ENCODE results near the gene SCG2. TPM values are rescaled to one million over a fixed set of nuclear protein-coding genes. Genes with fewer than 3 reads are reported as not detected.

SCG2 gene
- polyA plus RNA-seq, 1 donor (not counting 4 experiments of a cell fraction or from before 2014, with no cell fraction given) = 0.10 TPM

GRCh38 chr2:223578846-223579245, 23.3 kb downstream of the SCG2 start:
- H3K9ac ChIP-seq (ENCODE audit: control insufficient read depth, extremely low read depth, insufficient read depth, low read length) = no peak overlapping the region
- dilution Hi-C loops (cut with MboI; ENCODE audit: extremely low pct_ligation_motif_present, low sequenced_read_pairs) = no loop called here
- H3K9me3 ChIP-seq (ENCODE audit: control insufficient read depth, low read depth, low read length) = no peaks in the 10 kb centered on the region
- no peak overlapping the region for H2AFZ ChIP-seq (ENCODE audit: control insufficient read depth, low read length)
- no peaks in the 10 kb centered on the region for H3K9me1 ChIP-seq (ENCODE audit: control insufficient read depth, extremely low read depth, insufficient read depth, low read length)
- H3K79me2 ChIP-seq (ENCODE audit: control insufficient read depth, insufficient read depth, low read length) = no peaks in the 10 kb centered on the region
- H4K20me1 ChIP-seq (ENCODE audit: control insufficient read depth, extremely low read depth, insufficient read depth, low read length) = no peaks in the 10 kb centered on the region
- no peaks in the 10 kb centered on the region for H3K36me3 ChIP-seq (ENCODE audit: control insufficient read depth in 2 of 2, extremely low read depth in 1 of 2, insufficient read depth in 2 of 2, low read length in 2 of 2)
- TF ChIP-seq EZH2 (IDR thresholded peaks at IDR 0.05; ENCODE audit: low read length) (no peak), CTCF (optimal IDR thresholded peaks at IDR 0.05 in 1 of 3, IDR thresholded peaks at IDR 0.05 in 1 of 3, conservative IDR thresholded peaks at IDR 0.05 in 1 of 3; ENCODE audit: extremely low read depth in 1 of 3, insufficient read depth in 2 of 3, low read length in 3 of 3) (no peak)
- H3K4me1 ChIP-seq (ENCODE audit: control insufficient read depth, extremely low read depth, insufficient read depth, low read length) = no peaks in the 10 kb centered on the region
- DNase-seq (ENCODE audit: low read depth, low spot score) (no peak), FAIRE-seq (peak; percentile 34)
- H3K27ac ChIP-seq (ENCODE audit: control insufficient read depth, insufficient read depth, low read length) = no peak overlapping the region
- no peaks in the 10 kb centered on the region for H3K27me3 ChIP-seq (ENCODE audit: control insufficient read depth, extremely low read depth, insufficient read depth, low read length)
- H3K4me3 ChIP-seq (ENCODE audit: control insufficient read depth in 2 of 3, extremely low read depth in 1 of 3, insufficient read depth in 2 of 3, low read depth in 1 of 3, low read length in 3 of 3) = no peak overlapping the region
- H3K4me2 ChIP-seq (ENCODE audit: control insufficient read depth, extremely low read depth, insufficient read depth, low read depth, low read length) = no peak overlapping the region

GRCh38 chr2:223576873-223577272, 25.3 kb downstream of the SCG2 start:
- H3K4me3 ChIP-seq (ENCODE audit: control insufficient read depth in 2 of 3, extremely low read depth in 1 of 3, insufficient read depth in 2 of 3, low read depth in 1 of 3, low read length in 3 of 3) = no peak overlapping the region
- no peaks in the 10 kb centered on the region for H3K79me2 ChIP-seq (ENCODE audit: control insufficient read depth, insufficient read depth, low read length)
- no peak overlapping the region for H3K9ac ChIP-seq (ENCODE audit: control insufficient read depth, extremely low read depth, insufficient read depth, low read length)
- H4K20me1 ChIP-seq (ENCODE audit: control insufficient read depth, extremely low read depth, insufficient read depth, low read length) = no peaks in the 10 kb centered on the region
- dilution Hi-C loops (cut with MboI; ENCODE audit: extremely low pct_ligation_motif_present, low sequenced_read_pairs) = no loop called here
- H2AFZ ChIP-seq (ENCODE audit: control insufficient read depth, low read length) = no peak overlapping the region
- H3K27ac ChIP-seq (ENCODE audit: control insufficient read depth, insufficient read depth, low read length) = no peak overlapping the region
- no peaks in the 10 kb centered on the region for H3K27me3 ChIP-seq (ENCODE audit: control insufficient read depth, extremely low read depth, insufficient read depth, low read length)
- H3K4me1 ChIP-seq (ENCODE audit: control insufficient read depth, extremely low read depth, insufficient read depth, low read length) = no peaks in the 10 kb centered on the region
- no peak for DNase-seq (ENCODE audit: low read depth, low spot score)
- no peak for TF ChIP-seq EZH2 (IDR thresholded peaks at IDR 0.05; ENCODE audit: low read length)
- no peak for TF ChIP-seq CTCF (optimal IDR thresholded peaks at IDR 0.05 in 1 of 3, IDR thresholded peaks at IDR 0.05 in 1 of 3, conservative IDR thresholded peaks at IDR 0.05 in 1 of 3; ENCODE audit: extremely low read depth in 1 of 3, insufficient read depth in 2 of 3, low read length in 3 of 3)
- FAIRE-seq = no peak
- H3K4me2 ChIP-seq (ENCODE audit: control insufficient read depth, extremely low read depth, insufficient read depth, low read depth, low read length) = no peak overlapping the region
- H3K9me1 ChIP-seq (ENCODE audit: control insufficient read depth, extremely low read depth, insufficient read depth, low read length) = no peaks in the 10 kb centered on the region
- H3K36me3 ChIP-seq (ENCODE audit: control insufficient read depth in 2 of 2, extremely low read depth in 1 of 2, insufficient read depth in 2 of 2, low read length in 2 of 2) = no peaks in the 10 kb centered on the region
- H3K9me3 ChIP-seq (ENCODE audit: control insufficient read depth, low read depth, low read length) = no peaks in the 10 kb centered on the region

Data from keratinocyte (primary cell).